HEK293 (cell line): ENCODE measurements around the gene MAP4K4.

ENCODE experiments used
- CTCF ChIA-PET: fragments of 350-600 bp; formaldehyde crosslinking; extraction: SDS; loops from one replicate; lab custom pipeline; 2021; ENCODE audit warnings: antibody characterized with exemption; lab: Yijun Ruan, JAX
- POLR2A ChIA-PET: fragments of 300-600 bp; formaldehyde crosslinking; extraction: SDS; loops from one replicate; lab custom pipeline; 2020; ENCODE audit warnings: antibody characterized with exemption, inconsistent platforms; lab: Yijun Ruan, JAX
- H3K27ac ChIP-seq: fragments of 200-500 bp; sonication (Bioruptor generic); 2 replicates; pipeline ENCODE4 v1.5.1; 2014; ENCODE audit warnings: low read depth, low read length, control low read depth, inconsistent platforms; ENCODE audit errors: extremely low read depth
- H3K36me3 ChIP-seq, 2 experiments: fragments of 200-500 bp in 1 of 2; sonication (Bioruptor generic) in 1 of 2; 1 replicate in 1 of 2; 2 replicates in 1 of 2; pipeline ENCODE4 v1.5.1; 2014 to 2017; ENCODE audit warnings: inconsistent platforms in 2 of 2, low read length in 2 of 2; ENCODE audit not compliant: control insufficient read depth in 2 of 2, insufficient read depth in 1 of 2
- H3K4me1 ChIP-seq: fragments of 200-500 bp; sonication (Bioruptor generic); 2 replicates; pipeline ENCODE4 v1.5.1; 2014; ENCODE audit warnings: mild to moderate bottlenecking, low read length, inconsistent platforms; ENCODE audit not compliant: control insufficient read depth, insufficient read depth
- H3K4me3 ChIP-seq: 2 replicates; pipeline ENCODE4 v1.5.1; 2011; ENCODE audit warnings: low read depth, mild to moderate bottlenecking, control low read depth, low read length, moderate library complexity
- H3K9me3 ChIP-seq: fragments of 200-500 bp; sonication (Bioruptor generic); 2 replicates; pipeline ENCODE4 v1.5.1; 2014; ENCODE audit warnings: low read depth, low read length, inconsistent platforms; ENCODE audit not compliant: control insufficient read depth, insufficient read depth
- KLF1 ChIP-seq: fragments of 450-650 bp; formaldehyde crosslinking; IDR thresholded peaks from 2 replicates; pipeline ENCODE4 v1.5.1; 2016; ENCODE audit warnings: missing biosample characterization, missing genetic modification characterization
- SETDB1 ChIP-seq: IDR thresholded peaks from one replicate; pipeline ENCODE4 v1.6.1; 2017; ENCODE audit warnings: mild to moderate bottlenecking, low read length, moderate library complexity, mixed read lengths; ENCODE audit not compliant: insufficient read length
- TSHZ1 ChIP-seq: fragments of 450-650 bp; formaldehyde crosslinking; IDR thresholded peaks from 2 replicates; pipeline ENCODE4 v1.5.1; 2016; ENCODE audit warnings: missing biosample characterization, missing genetic modification characterization, borderline replicate concordance
- YY2 ChIP-seq: fragments of 450-650 bp; formaldehyde crosslinking; IDR thresholded peaks from 2 replicates; pipeline ENCODE4 v1.5.1; 2016; ENCODE audit warnings: missing biosample characterization, missing genetic modification characterization
- ZIC2 ChIP-seq: fragments of 450-650 bp; formaldehyde crosslinking; IDR thresholded peaks from 2 replicates; pipeline ENCODE4 v1.5.1; 2016; ENCODE audit warnings: missing biosample characterization, missing genetic modification characterization
- ZNF132 ChIP-seq: fragments of 450-650 bp; formaldehyde crosslinking; IDR thresholded peaks from 2 replicates; pipeline ENCODE4 v1.5.1; 2017; ENCODE audit warnings: missing biosample characterization, missing genetic modification characterization, borderline replicate concordance
- ZNF16 ChIP-seq: fragments of 450-650 bp; formaldehyde crosslinking; IDR thresholded peaks from 2 replicates; pipeline ENCODE4 v1.5.1; 2016; ENCODE audit warnings: low read depth, missing biosample characterization, missing genetic modification characterization
- ZNF366 ChIP-seq: fragments of 450-650 bp; formaldehyde crosslinking; conservative IDR thresholded peaks from 2 replicates; pipeline ENCODE4 v1.5.1; 2016; ENCODE audit warnings: missing biosample characterization, missing genetic modification characterization
- ZNF394 ChIP-seq: fragments of 450-650 bp; formaldehyde crosslinking; IDR thresholded peaks from 2 replicates; pipeline ENCODE4 v1.5.1; 2016; ENCODE audit warnings: missing biosample characterization, missing genetic modification characterization, mild to moderate bottlenecking, moderate library complexity, borderline replicate concordance
- ZNF510 ChIP-seq: fragments of 450-650 bp; formaldehyde crosslinking; IDR thresholded peaks from 2 replicates; pipeline ENCODE4 v1.5.1; 2018; ENCODE audit warnings: mild to moderate bottlenecking, missing genetic modification characterization, missing biosample characterization; ENCODE audit not compliant: insufficient replicate concordance
- ZSCAN16 ChIP-seq: fragments of 450-650 bp; formaldehyde crosslinking; IDR thresholded peaks from 2 replicates; pipeline ENCODE4 v1.5.1; 2016; ENCODE audit warnings: missing biosample characterization, missing genetic modification characterization
- TF ChIP-seq, protein P1 (sequence below): fragments of 450-650 bp; formaldehyde crosslinking; IDR thresholded peaks from 2 replicates; pipeline ENCODE4 v1.5.1; 2016; ENCODE audit warnings: missing biosample characterization, missing genetic modification characterization
- TF ChIP-seq, protein P2 (sequence below): fragments of 450-650 bp; formaldehyde crosslinking; IDR thresholded peaks from 2 replicates; pipeline ENCODE4 v1.5.1; 2017; ENCODE audit warnings: missing biosample characterization, missing genetic modification characterization
- TF ChIP-seq, protein P3 (sequence below): IDR thresholded peaks from 2 replicates; pipeline ENCODE4 v1.6.1; 2011; ENCODE audit warnings: mild to moderate bottlenecking, low read depth, low read length, borderline replicate concordance
- TF ChIP-seq, protein P4 (sequence below): fragments of 450-650 bp; formaldehyde crosslinking; IDR thresholded peaks from 2 replicates; pipeline ENCODE4 v1.5.1; 2017; ENCODE audit warnings: missing biosample characterization, missing genetic modification characterization
- TF ChIP-seq, protein P5 (sequence below): fragments of 450-650 bp; formaldehyde crosslinking; IDR thresholded peaks from 2 replicates; pipeline ENCODE4 v1.5.1; 2017; ENCODE audit warnings: missing biosample characterization, missing genetic modification characterization

Gene MAP4K4

GRCh38 chr2:101735166-101735533 lies 37.6 kb downstream of the MAP4K4 start (continued):
- TF ChIP-seq, protein P1, sequence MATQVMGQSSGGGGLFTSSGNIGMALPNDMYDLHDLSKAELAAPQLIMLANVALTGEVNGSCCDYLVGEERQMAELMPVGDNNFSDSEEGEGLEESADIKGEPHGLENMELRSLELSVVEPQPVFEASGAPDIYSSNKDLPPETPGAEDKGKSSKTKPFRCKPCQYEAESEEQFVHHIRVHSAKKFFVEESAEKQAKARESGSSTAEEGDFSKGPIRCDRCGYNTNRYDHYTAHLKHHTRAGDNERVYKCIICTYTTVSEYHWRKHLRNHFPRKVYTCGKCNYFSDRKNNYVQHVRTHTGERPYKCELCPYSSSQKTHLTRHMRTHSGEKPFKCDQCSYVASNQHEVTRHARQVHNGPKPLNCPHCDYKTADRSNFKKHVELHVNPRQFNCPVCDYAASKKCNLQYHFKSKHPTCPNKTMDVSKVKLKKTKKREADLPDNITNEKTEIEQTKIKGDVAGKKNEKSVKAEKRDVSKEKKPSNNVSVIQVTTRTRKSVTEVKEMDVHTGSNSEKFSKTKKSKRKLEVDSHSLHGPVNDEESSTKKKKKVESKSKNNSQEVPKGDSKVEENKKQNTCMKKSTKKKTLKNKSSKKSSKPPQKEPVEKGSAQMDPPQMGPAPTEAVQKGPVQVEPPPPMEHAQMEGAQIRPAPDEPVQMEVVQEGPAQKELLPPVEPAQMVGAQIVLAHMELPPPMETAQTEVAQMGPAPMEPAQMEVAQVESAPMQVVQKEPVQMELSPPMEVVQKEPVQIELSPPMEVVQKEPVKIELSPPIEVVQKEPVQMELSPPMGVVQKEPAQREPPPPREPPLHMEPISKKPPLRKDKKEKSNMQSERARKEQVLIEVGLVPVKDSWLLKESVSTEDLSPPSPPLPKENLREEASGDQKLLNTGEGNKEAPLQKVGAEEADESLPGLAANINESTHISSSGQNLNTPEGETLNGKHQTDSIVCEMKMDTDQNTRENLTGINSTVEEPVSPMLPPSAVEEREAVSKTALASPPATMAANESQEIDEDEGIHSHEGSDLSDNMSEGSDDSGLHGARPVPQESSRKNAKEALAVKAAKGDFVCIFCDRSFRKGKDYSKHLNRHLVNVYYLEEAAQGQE (tag by site-specific recombination): no peak
- TF ChIP-seq ZNF510 (tag by site-specific recombination): no peak
- TF ChIP-seq, protein P2, sequence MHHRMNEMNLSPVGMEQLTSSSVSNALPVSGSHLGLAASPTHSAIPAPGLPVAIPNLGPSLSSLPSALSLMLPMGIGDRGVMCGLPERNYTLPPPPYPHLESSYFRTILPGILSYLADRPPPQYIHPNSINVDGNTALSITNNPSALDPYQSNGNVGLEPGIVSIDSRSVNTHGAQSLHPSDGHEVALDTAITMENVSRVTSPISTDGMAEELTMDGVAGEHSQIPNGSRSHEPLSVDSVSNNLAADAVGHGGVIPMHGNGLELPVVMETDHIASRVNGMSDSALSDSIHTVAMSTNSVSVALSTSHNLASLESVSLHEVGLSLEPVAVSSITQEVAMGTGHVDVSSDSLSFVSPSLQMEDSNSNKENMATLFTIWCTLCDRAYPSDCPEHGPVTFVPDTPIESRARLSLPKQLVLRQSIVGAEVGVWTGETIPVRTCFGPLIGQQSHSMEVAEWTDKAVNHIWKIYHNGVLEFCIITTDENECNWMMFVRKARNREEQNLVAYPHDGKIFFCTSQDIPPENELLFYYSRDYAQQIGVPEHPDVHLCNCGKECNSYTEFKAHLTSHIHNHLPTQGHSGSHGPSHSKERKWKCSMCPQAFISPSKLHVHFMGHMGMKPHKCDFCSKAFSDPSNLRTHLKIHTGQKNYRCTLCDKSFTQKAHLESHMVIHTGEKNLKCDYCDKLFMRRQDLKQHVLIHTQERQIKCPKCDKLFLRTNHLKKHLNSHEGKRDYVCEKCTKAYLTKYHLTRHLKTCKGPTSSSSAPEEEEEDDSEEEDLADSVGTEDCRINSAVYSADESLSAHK (tag by site-specific recombination): no peak
- TF ChIP-seq KLF1 (tag by site-specific recombination): no peak
- TF ChIP-seq ZNF132 (tag by site-specific recombination): no peak
- TF ChIP-seq ZNF366 (tag by site-specific recombination): no peak
- no peak for TF ChIP-seq SETDB1

GRCh38 chr2:101736233-101736632 lies 38.7 kb downstream of the MAP4K4 start:
- no peak for TF ChIP-seq ZNF16 (tag by site-specific recombination)
- TF ChIP-seq, protein P3, sequence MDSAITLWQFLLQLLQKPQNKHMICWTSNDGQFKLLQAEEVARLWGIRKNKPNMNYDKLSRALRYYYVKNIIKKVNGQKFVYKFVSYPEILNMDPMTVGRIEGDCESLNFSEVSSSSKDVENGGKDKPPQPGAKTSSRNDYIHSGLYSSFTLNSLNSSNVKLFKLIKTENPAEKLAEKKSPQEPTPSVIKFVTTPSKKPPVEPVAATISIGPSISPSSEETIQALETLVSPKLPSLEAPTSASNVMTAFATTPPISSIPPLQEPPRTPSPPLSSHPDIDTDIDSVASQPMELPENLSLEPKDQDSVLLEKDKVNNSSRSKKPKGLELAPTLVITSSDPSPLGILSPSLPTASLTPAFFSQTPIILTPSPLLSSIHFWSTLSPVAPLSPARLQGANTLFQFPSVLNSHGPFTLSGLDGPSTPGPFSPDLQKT: no peak
- TF ChIP-seq, protein P4, sequence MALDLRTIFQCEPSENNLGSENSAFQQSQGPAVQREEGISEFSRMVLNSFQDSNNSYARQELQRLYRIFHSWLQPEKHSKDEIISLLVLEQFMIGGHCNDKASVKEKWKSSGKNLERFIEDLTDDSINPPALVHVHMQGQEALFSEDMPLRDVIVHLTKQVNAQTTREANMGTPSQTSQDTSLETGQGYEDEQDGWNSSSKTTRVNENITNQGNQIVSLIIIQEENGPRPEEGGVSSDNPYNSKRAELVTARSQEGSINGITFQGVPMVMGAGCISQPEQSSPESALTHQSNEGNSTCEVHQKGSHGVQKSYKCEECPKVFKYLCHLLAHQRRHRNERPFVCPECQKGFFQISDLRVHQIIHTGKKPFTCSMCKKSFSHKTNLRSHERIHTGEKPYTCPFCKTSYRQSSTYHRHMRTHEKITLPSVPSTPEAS (tag by site-specific recombination): no peak
- no peak for TF ChIP-seq YY2
- no peak for TF ChIP-seq ZNF394 (tag by site-specific recombination)
- TF ChIP-seq, protein P5, sequence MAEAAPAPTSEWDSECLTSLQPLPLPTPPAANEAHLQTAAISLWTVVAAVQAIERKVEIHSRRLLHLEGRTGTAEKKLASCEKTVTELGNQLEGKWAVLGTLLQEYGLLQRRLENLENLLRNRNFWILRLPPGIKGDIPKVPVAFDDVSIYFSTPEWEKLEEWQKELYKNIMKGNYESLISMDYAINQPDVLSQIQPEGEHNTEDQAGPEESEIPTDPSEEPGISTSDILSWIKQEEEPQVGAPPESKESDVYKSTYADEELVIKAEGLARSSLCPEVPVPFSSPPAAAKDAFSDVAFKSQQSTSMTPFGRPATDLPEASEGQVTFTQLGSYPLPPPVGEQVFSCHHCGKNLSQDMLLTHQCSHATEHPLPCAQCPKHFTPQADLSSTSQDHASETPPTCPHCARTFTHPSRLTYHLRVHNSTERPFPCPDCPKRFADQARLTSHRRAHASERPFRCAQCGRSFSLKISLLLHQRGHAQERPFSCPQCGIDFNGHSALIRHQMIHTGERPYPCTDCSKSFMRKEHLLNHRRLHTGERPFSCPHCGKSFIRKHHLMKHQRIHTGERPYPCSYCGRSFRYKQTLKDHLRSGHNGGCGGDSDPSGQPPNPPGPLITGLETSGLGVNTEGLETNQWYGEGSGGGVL (tag by site-specific recombination): no peak
- no peak for TF ChIP-seq ZNF132 (tag by site-specific recombination)
- no peak for TF ChIP-seq ZIC2
- TF ChIP-seq ZSCAN16 (tag by site-specific recombination): no peak
- TF ChIP-seq TSHZ1 (tag by site-specific recombination): no peak
- TF ChIP-seq, all 188 proteins: peak for 0
- H3K36me3 ChIP-seq: no peaks in the 10 kb centered on the region; a peak in 1 of 3 replicates
- no peaks in the 10 kb centered on the region for H3K9me3 ChIP-seq
- no peak overlapping the region for H3K27ac ChIP-seq
- peaks cover 17% of the 10 kb centered on the region for H3K4me1 ChIP-seq
- CTCF ChIA-PET: interaction anchor here (0.6 kb wide), 2 partner anchors 17 to 43 kb away, joined by 4 read pairs; no protein-coding TSS in a partner anchor
- no peak overlapping the region for H3K4me3 ChIP-seq
- POLR2A ChIA-PET: interaction anchor here (1.6 kb wide), 1 partner anchor 39 kb away, joined by 6 read pairs; the partner anchor contains the start of gene MAP4K4
